Measurements from ENCODE around the gene BCL2A1.

- TF ChIP-seq CTCF (IDR thresholded peaks at IDR 0.05) (no peak), EZH2 (IDR thresholded peaks at IDR 0.05; ENCODE audit: borderline replicate concordance, insufficient read depth, low read depth, low read length, poor library complexity, severe bottlenecking) (no peak)
Measured at GRCh38 chr15:80015156-80015555, 44.2 kb upstream of the BCL2A1 start.

All from B cell (primary cell).